Fibroblast of villous mesenchyme (primary cell): ENCODE measurements around the gene R3HDM1. TPM values are rescaled to one million over a fixed set of nuclear protein-coding genes. Genes with fewer than 3 reads are reported as not detected.

ENCODE experiments used
- DNase-seq: peaks from one replicate; pipeline ENCODE4 v3.0.0-alpha.2; 2010; ENCODE audit warnings: low read depth
- H3K4me3 ChIP-seq: 2 replicates; pipeline ENCODE4 v1.5.1; 2011; ENCODE audit warnings: low read depth, mild to moderate bottlenecking, low read length
- total RNA-seq: library from RNA; depleted of rRNA; stranded (reverse); fragments of >200 nt; gene quantifications from 2 replicates; pipeline ENCODE4 v1.2.3, GENCODE V29; 2012
- TF ChIP-seq, protein P1 (sequence below): IDR thresholded peaks from 2 replicates; pipeline ENCODE4 v1.5.1; 2012; ENCODE audit warnings: low read depth, mild to moderate bottlenecking, low read length; ENCODE audit not compliant: insufficient read depth

The R3HDM1 gene
- total RNA-seq, 1 donor = 13.8 TPM

DNA sequence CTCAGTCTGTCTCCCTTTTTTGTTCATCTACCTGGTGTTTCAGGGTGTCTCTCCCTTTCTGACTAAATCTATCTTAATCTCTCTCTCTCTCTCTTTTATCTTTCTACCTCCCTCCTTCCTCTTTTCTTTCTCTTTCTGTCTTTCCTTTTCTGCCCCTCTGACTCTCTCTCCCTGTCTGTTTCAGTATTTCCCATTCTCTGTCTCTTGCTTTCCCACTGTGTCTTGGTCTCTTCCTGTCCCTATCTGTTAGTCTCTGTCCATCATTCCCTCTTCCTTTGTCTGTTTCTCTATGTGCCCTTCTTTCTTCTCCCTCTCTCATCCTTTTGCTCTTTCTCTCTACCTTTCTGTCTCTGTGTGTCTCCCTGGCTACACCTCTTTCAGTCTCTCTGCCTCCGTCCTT is 56.7 kb downstream of the R3HDM1 start:
- no peak overlapping the region for H3K4me3 ChIP-seq
- DNase-seq = no peak
- TF ChIP-seq, protein P1, sequence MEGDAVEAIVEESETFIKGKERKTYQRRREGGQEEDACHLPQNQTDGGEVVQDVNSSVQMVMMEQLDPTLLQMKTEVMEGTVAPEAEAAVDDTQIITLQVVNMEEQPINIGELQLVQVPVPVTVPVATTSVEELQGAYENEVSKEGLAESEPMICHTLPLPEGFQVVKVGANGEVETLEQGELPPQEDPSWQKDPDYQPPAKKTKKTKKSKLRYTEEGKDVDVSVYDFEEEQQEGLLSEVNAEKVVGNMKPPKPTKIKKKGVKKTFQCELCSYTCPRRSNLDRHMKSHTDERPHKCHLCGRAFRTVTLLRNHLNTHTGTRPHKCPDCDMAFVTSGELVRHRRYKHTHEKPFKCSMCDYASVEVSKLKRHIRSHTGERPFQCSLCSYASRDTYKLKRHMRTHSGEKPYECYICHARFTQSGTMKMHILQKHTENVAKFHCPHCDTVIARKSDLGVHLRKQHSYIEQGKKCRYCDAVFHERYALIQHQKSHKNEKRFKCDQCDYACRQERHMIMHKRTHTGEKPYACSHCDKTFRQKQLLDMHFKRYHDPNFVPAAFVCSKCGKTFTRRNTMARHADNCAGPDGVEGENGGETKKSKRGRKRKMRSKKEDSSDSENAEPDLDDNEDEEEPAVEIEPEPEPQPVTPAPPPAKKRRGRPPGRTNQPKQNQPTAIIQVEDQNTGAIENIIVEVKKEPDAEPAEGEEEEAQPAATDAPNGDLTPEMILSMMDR = no peak

DNA sequence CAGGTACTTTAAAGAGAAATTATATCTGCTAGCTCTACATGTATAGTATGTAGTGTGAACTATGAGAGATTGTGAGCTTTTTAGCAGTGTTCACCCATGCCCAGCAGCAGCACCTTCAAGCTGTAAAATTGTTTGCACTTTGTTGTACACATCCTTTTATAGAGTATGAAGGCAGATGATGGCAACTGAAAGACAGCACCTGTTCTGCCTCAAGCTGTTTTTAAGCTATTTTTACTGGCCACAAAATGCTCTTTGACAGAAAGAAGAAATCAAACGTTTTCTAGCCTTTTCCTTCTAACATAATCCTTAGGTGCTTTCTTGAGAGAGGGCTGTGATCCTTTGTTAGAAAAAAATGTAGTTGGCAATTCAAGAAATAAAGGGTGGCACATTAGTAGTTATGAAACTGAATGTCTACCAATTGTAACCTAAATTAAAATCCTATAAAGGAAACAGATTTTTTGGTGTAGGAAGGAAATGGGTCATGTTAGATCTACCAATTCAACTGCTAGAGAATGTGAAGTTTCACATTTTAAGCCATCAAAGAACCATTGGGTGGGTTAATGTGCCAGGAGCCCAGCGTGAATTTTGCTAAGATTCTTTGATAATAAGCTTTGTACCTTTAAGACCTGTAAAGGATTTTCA is 59.5 kb downstream of the R3HDM1 start:
- no peak overlapping the region for H3K4me3 ChIP-seq
- no peak for DNase-seq
- TF ChIP-seq, protein P1 = no peak

DNA sequence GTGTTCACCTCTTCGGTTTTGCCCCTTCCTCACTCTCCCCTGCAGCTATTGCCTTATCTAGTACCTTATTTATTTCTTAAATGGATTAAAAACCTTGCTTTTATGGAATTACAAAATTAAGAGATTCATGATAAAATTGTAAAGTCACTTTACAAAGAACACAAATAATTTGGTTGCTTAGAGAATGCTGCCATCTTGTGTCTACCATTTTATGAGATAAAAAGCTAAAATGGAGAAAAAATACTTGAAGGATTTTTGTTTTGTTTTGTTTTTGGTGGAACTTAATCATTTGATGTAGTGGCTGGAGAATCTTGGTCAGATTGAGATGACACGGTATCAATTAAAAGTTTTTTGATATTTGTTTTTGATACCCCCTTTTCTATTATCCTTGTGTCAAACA is 69.6 kb downstream of the R3HDM1 start:
- TF ChIP-seq, protein P1 = peak; percentile 25
- no peak overlapping the region for H3K4me3 ChIP-seq
- DNase-seq = peak; percentile 33

DNA sequence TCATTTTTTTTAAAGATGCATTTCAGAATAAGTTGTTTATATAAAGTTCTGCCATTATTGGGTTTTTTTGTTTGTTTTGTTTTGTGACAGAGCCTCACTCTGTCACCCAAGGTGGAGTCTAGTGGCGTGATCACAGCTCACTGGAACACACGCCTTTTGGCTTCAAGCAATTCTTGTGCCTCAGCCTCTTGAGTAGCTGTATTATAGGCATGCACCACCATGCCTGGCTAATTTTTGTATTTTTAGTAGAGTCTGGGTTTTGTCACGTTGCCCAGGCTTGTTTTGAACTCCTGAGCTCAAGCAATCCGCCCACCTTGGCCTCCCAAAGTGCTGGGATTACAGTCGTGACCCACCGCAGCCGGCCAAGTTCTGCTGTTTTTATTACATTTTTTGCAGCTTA is 72.3 kb downstream of the R3HDM1 start:
- peak; percentile 8 for DNase-seq
- TF ChIP-seq, protein P1 = no peak
- H3K4me3 ChIP-seq = no peak overlapping the region

DNA sequence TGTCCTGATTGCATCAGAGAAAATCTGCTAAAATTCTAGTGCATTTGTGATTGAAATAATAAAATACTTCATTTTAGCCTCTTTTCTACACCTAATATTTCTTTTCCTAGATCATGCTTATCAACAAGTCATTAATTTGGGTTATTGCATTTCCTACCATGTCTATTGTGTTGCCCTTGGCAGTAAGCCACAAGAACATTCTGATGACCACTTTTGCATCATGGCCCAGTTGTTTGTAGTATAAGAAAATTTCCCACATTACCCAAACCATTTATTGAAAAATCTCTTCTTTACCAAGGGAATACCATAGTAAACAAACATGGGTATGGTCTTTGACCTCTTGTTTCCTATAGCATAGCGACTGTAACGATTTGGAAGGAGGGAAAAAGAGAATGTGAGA is 76.3 kb downstream of the R3HDM1 start:
- TF ChIP-seq, protein P1 = no peak
- DNase-seq = peak; percentile 11
- no peak overlapping the region for H3K4me3 ChIP-seq

DNA sequence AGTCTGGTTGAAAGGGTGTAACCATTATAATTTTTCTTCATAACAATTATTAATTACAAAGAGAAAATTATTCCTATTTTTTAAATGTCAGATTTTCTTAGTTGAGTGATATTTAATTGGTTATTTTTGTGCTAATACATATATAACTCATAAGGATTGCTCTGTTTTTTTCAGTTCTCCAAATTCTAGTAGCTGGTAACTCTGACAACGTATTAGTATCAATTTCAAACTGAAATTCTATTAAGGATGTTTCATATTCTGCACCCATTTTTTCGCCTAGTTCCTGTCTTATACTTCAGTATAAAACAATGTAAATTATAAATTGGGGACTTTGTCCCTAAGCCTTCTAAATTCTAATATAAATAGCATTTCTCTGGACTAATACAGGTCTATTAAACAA is 81.0 kb downstream of the R3HDM1 start:
- no peak overlapping the region for H3K4me3 ChIP-seq
- DNase-seq = no peak
- TF ChIP-seq, protein P1 = no peak

DNA sequence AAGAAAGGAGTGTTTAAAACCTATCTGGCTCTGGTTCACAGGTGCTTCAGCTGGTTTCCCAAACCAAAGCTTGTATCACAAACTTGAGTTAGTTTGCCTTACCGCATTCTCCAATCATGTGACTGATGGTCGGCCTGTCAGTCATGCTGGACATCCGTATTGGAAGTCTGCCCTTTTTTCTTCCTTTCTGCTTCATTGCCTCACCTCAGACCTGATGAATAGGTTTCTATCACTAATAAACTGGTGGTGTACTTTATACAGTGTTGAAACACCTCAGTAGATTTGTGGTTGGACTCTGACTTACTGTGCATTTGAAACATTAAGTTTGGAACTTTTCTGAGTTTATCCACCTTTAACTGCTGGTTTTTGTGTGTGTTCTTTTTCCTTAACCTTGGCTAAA is 84.1 kb downstream of the R3HDM1 start:
- TF ChIP-seq, protein P1 = no peak
- no peak for DNase-seq
- no peak overlapping the region for H3K4me3 ChIP-seq
